ENCODE measurements around the gene GARRE1.

GARRE1 gene

GRCh38 chr19:34265221-34265650 lies 10.9 kb downstream of the GARRE1 start:
- H3K36me3 ChIP-seq (ENCODE audit: control insufficient read depth, low read depth, low read length) = no peaks in the 10 kb centered on the region
- no peak overlapping the region for H3K4me3 ChIP-seq (ENCODE audit: low read length)
- H3K9ac ChIP-seq (ENCODE audit: low read length) = no peak overlapping the region
- peaks cover 13% of the 10 kb centered on the region for H3K4me1 ChIP-seq (ENCODE audit: control insufficient read depth, low read depth, low read length)
- H3K27ac ChIP-seq (ENCODE audit: low read length) = no peak overlapping the region
- H3K9me3 ChIP-seq (ENCODE audit: control insufficient read depth, low read depth, low read length) = no peaks in the 10 kb centered on the region
- no peaks in the 10 kb centered on the region for H3K27me3 ChIP-seq (ENCODE audit: control insufficient read depth, insufficient read depth, low read length)

GRCh38 chr19:34269081-34269480 lies 14.7 kb downstream of the GARRE1 start:
- no peak overlapping the region for H3K27ac ChIP-seq (ENCODE audit: low read length)

GRCh38 chr19:34269489-34269888 lies 15.1 kb downstream of the GARRE1 start:
- Histone ChIP-seq H3K27ac (ENCODE audit: low read length) (no peak overlapping the region), H3K9ac (ENCODE audit: low read length) (no peak overlapping the region)

More at GRCh38 chr19:34269081-34269480, 14.7 kb downstream of the GARRE1 start:
- Histone ChIP-seq H3K27me3 (ENCODE audit: control insufficient read depth, insufficient read depth, low read length) (no peaks in the 10 kb centered on the region), H3K9me3 (ENCODE audit: control insufficient read depth, low read depth, low read length) (no peaks in the 10 kb centered on the region), H3K36me3 (ENCODE audit: control insufficient read depth, low read depth, low read length) (no peaks in the 10 kb centered on the region), H3K4me1 (ENCODE audit: control insufficient read depth, low read depth, low read length) (peaks cover 14% of the 10 kb centered on the region), H3K9ac (ENCODE audit: low read length) (no peak overlapping the region), H3K4me3 (ENCODE audit: low read length) (no peak overlapping the region)

DNA sequence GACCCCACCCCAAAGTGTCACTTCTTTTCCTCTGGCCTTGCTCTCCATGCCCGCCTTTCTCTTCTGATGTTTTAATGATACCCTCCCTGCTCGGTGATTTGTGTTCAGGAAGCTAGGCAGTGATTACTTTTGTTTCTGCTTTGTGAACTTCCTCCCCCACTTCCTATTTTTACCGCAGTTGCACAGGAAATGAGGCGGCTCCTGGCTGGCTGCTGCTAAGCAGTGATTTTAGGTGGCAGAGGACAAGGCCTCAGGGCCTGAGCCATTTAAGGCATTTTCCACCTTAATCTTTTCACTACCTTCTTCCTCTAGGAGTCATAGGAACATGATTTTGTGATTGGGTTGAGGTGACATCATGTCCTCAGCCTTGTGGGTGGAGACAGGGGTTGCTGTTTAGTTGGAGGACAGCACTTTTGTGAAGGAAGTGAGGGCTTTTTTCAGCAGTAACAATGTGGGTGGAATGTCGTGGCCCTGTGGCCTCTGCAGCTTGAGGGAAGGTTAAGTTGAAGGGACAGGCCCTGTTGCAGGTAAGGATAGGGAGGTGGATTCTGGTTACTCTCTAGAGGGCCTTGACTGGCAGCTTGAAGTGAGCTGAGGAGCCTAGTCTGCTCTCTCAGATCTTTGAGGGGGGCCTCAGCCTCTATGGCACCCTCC lies 15.7 kb downstream of the GARRE1 start:
- Histone ChIP-seq H3K9me3 (ENCODE audit: control insufficient read depth, low read depth, low read length) (no peaks in the 10 kb centered on the region), H3K27me3 (ENCODE audit: control insufficient read depth, insufficient read depth, low read length) (no peaks in the 10 kb centered on the region), H3K4me1 (ENCODE audit: control insufficient read depth, low read depth, low read length) (peaks cover 13% of the 10 kb centered on the region), H3K36me3 (ENCODE audit: control insufficient read depth, low read depth, low read length) (no peaks in the 10 kb centered on the region), H3K9ac (ENCODE audit: low read length) (no peak overlapping the region), H3K4me3 (ENCODE audit: low read length) (no peak overlapping the region), H3K27ac (ENCODE audit: low read length) (peak overlapping the region; percentile 63)

More at GRCh38 chr19:34269489-34269888, 15.1 kb downstream of the GARRE1 start:
- Histone ChIP-seq H3K36me3 (ENCODE audit: control insufficient read depth, low read depth, low read length) (no peaks in the 10 kb centered on the region), H3K9me3 (ENCODE audit: control insufficient read depth, low read depth, low read length) (no peaks in the 10 kb centered on the region), H3K27me3 (ENCODE audit: control insufficient read depth, insufficient read depth, low read length) (no peaks in the 10 kb centered on the region), H3K4me1 (ENCODE audit: control insufficient read depth, low read depth, low read length) (peaks cover 14% of the 10 kb centered on the region), H3K4me3 (ENCODE audit: low read length) (no peak overlapping the region)

- H3K36me3 ChIP-seq (ENCODE audit: control insufficient read depth, low read depth, low read length) = no peaks in the 10 kb centered on the region
- H3K27me3 ChIP-seq (ENCODE audit: control insufficient read depth, insufficient read depth, low read length) = no peaks in the 10 kb centered on the region
- H3K4me3 ChIP-seq (ENCODE audit: low read length) = no peak overlapping the region
- no peak overlapping the region for H3K27ac ChIP-seq (ENCODE audit: low read length)
- H3K4me1 ChIP-seq (ENCODE audit: control insufficient read depth, low read depth, low read length) = peaks cover 8% of the 10 kb centered on the region
- H3K9me3 ChIP-seq (ENCODE audit: control insufficient read depth, low read depth, low read length) = no peaks in the 10 kb centered on the region
- H3K9ac ChIP-seq (ENCODE audit: low read length) = no peak overlapping the region
These were observed 18.8 kb downstream of the GARRE1 start for GRCh38 chr19:34273121-34273520.

DNA sequence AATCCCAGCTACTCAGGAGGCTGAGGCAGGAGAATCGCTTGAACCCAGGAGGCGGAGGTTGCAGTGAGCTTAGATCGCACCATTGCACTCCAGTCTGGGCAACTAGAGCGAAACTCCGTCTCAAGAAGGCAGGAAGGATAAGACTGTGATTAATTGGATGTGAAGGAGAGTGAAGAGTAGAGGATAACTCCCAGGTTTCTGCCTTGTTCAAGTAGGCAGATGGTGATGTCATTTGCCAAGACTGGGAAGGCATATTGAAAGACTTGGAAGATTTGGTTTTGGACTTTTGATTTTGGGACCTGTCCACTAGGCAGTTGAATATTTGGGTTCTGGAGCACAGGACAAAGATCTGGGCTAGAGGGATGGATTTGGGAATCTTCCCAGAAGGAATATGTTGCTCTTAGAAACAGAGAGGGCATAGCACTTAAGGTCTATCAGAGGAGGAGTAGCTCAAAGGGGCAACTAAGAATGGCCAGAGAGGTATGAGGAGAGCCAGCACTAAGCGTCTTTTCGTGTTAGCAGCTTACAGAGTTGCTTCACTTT lies 20.0 kb downstream of the GARRE1 start:
- Histone ChIP-seq H3K27me3 (ENCODE audit: control insufficient read depth, insufficient read depth, low read length) (no peaks in the 10 kb centered on the region), H3K4me3 (ENCODE audit: low read length) (no peak overlapping the region), H3K9me3 (ENCODE audit: control insufficient read depth, low read depth, low read length) (no peaks in the 10 kb centered on the region), H3K9ac (ENCODE audit: low read length) (no peak overlapping the region), H3K27ac (ENCODE audit: low read length) (no peak overlapping the region), H3K4me1 (ENCODE audit: control insufficient read depth, low read depth, low read length) (peaks cover 8% of the 10 kb centered on the region), H3K36me3 (ENCODE audit: control insufficient read depth, low read depth, low read length) (no peaks in the 10 kb centered on the region)

DNA sequence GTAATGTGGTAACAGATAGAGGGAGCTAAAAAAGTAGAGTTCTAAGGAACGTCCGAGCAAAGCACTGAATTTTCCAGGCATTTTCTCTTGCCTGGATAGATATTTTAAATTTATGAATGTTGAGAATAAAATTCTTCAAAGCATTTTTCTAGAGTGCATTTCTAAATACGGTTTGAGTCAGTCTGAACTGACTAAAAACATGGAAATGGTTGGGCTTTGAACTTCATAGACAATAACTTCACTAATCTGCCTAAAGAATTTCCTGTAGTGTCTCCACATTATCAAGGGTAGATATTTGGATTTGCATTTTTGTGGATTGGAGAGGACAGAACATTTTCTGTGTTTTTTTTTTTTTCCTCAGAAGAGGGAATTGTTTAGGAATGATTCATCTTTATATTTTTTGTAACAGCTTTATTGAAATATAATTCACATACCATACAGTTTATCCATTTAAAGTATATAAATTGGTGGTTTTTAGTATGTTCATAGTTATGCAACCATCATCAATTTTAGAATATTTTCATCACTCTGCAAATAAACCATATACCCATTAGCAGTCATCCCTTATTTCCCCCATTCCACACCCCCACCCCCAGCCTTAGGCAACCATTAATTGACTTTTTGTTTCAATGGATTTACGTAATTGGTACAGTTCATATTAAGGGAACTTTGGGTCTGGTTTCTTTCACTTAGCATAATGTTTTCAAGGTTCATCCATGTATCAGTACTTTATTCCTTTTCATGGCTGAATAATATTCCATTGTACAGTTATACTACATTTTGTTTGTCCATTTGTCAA lies 20.7 kb downstream of the GARRE1 start:
- H3K27me3 ChIP-seq (ENCODE audit: control insufficient read depth, insufficient read depth, low read length) = no peaks in the 10 kb centered on the region
- no peak overlapping the region for H3K9ac ChIP-seq (ENCODE audit: low read length)
- H3K4me1 ChIP-seq (ENCODE audit: control insufficient read depth, low read depth, low read length) = peaks cover 3% of the 10 kb centered on the region
- no peak overlapping the region for H3K27ac ChIP-seq (ENCODE audit: low read length)
- H3K36me3 ChIP-seq (ENCODE audit: control insufficient read depth, low read depth, low read length) = no peaks in the 10 kb centered on the region
- no peaks in the 10 kb centered on the region for H3K9me3 ChIP-seq (ENCODE audit: control insufficient read depth, low read depth, low read length)
- H3K4me3 ChIP-seq (ENCODE audit: low read length) = no peak overlapping the region

DNA sequence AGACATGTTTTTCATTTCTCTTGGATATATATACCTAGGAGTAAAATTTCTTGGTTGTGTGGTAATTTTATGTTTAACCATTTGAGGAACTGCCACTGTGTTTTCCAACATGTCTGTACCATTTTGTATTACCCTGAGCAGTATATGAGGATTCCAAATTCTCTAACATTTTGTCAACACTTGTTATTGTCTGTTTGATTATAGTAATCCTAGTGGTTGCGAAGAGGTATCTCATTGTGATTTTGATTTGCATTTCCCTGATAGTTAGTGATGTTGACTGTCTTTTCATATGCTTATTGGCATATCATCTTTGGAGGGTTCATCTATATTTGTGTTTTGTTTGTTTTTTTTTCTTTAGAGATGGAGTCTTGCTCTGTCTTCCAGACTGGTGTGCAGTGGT lies 21.4 kb downstream of the GARRE1 start:
- H3K27ac ChIP-seq (ENCODE audit: low read length) = no peak overlapping the region

DNA sequence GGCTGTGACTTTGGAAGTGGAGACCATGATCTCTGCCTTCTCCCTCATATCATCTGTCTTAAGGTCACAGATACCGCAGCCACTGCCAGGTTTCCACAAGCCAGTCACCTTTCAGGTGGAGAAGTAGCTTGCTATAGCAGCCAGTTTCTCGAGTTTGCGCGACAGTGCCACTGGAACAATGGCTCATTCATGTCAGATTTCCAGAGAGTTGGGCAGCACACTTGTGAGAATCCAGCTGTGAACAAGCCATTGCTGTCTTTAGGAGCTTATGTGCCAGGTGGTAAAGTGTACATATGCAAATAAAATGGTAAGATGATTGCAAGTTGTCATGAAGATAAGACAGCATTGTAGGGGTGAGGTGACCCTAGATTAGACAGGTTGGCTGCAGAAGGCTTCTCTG lies 22.3 kb downstream of the GARRE1 start:
- Histone ChIP-seq H3K4me1 (ENCODE audit: control insufficient read depth, low read depth, low read length) (no peaks in the 10 kb centered on the region), H3K4me3 (ENCODE audit: low read length) (no peak overlapping the region), H3K27ac (ENCODE audit: low read length) (no peak overlapping the region), H3K27me3 (ENCODE audit: control insufficient read depth, insufficient read depth, low read length) (no peaks in the 10 kb centered on the region), H3K9me3 (ENCODE audit: control insufficient read depth, low read depth, low read length) (no peaks in the 10 kb centered on the region), H3K9ac (ENCODE audit: low read length) (no peak overlapping the region), H3K36me3 (ENCODE audit: control insufficient read depth, low read depth, low read length) (no peaks in the 10 kb centered on the region)

More for the DNA sequence above, 21.4 kb downstream of the GARRE1 start:
- Histone ChIP-seq H3K9me3 (ENCODE audit: control insufficient read depth, low read depth, low read length) (no peaks in the 10 kb centered on the region), H3K27me3 (ENCODE audit: control insufficient read depth, insufficient read depth, low read length) (no peaks in the 10 kb centered on the region), H3K36me3 (ENCODE audit: control insufficient read depth, low read depth, low read length) (no peaks in the 10 kb centered on the region), H3K4me1 (ENCODE audit: control insufficient read depth, low read depth, low read length) (no peaks in the 10 kb centered on the region), H3K9ac (ENCODE audit: low read length) (no peak overlapping the region), H3K4me3 (ENCODE audit: low read length) (no peak overlapping the region)

DNA sequence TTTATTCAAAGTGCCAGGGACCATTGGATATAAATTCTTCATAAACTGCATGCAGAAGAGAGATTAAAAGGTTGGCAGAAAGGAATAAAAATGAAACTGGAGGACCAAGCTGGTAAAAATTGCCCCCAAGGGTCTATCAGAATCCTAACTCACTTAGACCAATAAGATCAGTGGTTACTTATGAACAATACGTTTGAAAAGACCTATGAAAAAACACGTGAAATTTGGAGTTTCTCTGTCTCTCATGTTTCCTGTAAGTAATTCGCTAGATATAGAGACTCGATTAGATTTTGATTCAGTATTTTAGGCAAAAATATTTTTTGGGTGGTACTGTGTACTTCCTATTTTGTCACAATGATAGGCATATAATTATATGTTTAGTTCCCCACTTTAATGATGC lies 22.9 kb downstream of the GARRE1 start:
- H3K9ac ChIP-seq (ENCODE audit: low read length) = no peak overlapping the region
- H3K4me3 ChIP-seq (ENCODE audit: low read length) = no peak overlapping the region
- no peaks in the 10 kb centered on the region for H3K27me3 ChIP-seq (ENCODE audit: control insufficient read depth, insufficient read depth, low read length)
- H3K27ac ChIP-seq (ENCODE audit: low read length) = no peak overlapping the region
- H3K9me3 ChIP-seq (ENCODE audit: control insufficient read depth, low read depth, low read length) = no peaks in the 10 kb centered on the region
- no peaks in the 10 kb centered on the region for H3K36me3 ChIP-seq (ENCODE audit: control insufficient read depth, low read depth, low read length)
- no peaks in the 10 kb centered on the region for H3K4me1 ChIP-seq (ENCODE audit: control insufficient read depth, low read depth, low read length)

DNA sequence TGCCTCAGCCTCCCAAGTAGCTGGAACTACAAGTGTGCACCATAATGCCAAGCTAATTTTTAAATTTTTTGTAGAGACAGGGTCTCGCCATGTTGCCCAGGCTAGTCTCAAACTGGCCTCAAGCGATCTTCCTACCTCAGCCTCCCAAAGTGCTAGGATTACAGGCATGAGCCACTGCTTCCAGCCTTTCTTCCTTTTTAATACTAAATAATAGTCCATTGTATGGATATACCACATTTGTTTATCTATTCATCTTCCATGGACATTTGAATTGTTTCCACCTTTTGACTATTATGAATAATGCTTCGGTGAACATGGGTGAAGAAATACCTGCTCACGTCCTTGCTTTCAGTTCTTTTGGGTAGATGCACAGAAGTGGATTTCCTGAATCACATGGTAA lies 24.4 kb downstream of the GARRE1 start:
- Histone ChIP-seq H3K27me3 (ENCODE audit: control insufficient read depth, insufficient read depth, low read length) (no peaks in the 10 kb centered on the region), H3K27ac (ENCODE audit: low read length) (no peak overlapping the region), H3K9me3 (ENCODE audit: control insufficient read depth, low read depth, low read length) (no peaks in the 10 kb centered on the region), H3K36me3 (ENCODE audit: control insufficient read depth, low read depth, low read length) (no peaks in the 10 kb centered on the region), H3K4me1 (ENCODE audit: control insufficient read depth, low read depth, low read length) (no peaks in the 10 kb centered on the region), H3K4me3 (ENCODE audit: low read length) (no peak overlapping the region), H3K9ac (ENCODE audit: low read length) (no peak overlapping the region)

Measured in iPS-18a (cell line).